Activated B cell treated with CpG ODN at 0.5 μM for 24 hours (primary cell): ENCODE results near the gene PITRM1. TPM values are rescaled to one million over a fixed set of nuclear protein-coding genes. Genes with fewer than 3 reads are reported as not detected.

Experiments
- ATAC-seq: fragments of 200-7000 bp; cut with Tn5 transposase; one replicate; pipeline ENCODE4 v1.10.0; 2021; ENCODE audit warnings: low read depth, mild to moderate bottlenecking, moderate library complexity
- CTCF ChIA-PET: fragments of 350-600 bp; sonication (Branson Sonifier 250); formaldehyde crosslinking; loops from one replicate; lab custom pipeline; 2021; ENCODE audit warnings: antibody characterized with exemption; lab: Charles Lee
- POLR2A ChIA-PET: fragments of 350-600 bp; sonication (Branson Sonifier 250); formaldehyde crosslinking; loops from one replicate; lab custom pipeline; 2021; ENCODE audit warnings: antibody characterized with exemption; lab: Charles Lee
- DNase-seq: peaks from one replicate; pipeline ENCODE4 v3.0.0; 2022
- H3K27ac Mint-ChIP-seq: one replicate; pipeline ENCODE4 v1.8.0; 2020; ENCODE audit warnings: mixed read lengths
- H3K27me3 Mint-ChIP-seq: one replicate; pipeline ENCODE4 v1.8.0; 2021; ENCODE audit warnings: mixed read lengths
- H3K36me3 Mint-ChIP-seq: one replicate; pipeline ENCODE4 v1.8.0; 2021; ENCODE audit warnings: low read depth, mixed read lengths
- H3K4me1 Mint-ChIP-seq: one replicate; pipeline ENCODE4 v1.8.0; 2021; ENCODE audit warnings: mixed read lengths
- H3K4me3 Mint-ChIP-seq: one replicate; pipeline ENCODE4 v1.8.0; 2020; ENCODE audit warnings: mild to moderate bottlenecking, mixed read lengths
- H3K9me3 Mint-ChIP-seq: one replicate; pipeline ENCODE4 v1.8.0; 2020; ENCODE audit warnings: mixed read lengths
- intact Hi-C: fragments of 100-400 bp; cut with micrococcal nuclease; formaldehyde crosslinking; loops from one replicate; pipeline ENCODE4 v1.15.1; 2024
- total RNA-seq: library from RNA; stranded (reverse); gene quantifications from 2 replicates; pipeline ENCODE4 v1.2.3, GENCODE V29; 2022
- TF ChIP-seq, protein P1 (sequence below): fragments of 200-600 bp; IDR thresholded peaks from one replicate; pipeline ENCODE4 v1.8.0; 2022; ENCODE audit warnings: antibody characterized with exemption, mild to moderate bottlenecking

The PITRM1 gene
- total RNA-seq, 1 donor from 2014 or later, result 60.7 TPM

- ChIA-PET CTCF (no interaction called here), POLR2A (interaction anchor here (0.5 kb wide), 1 partner anchor 50 kb away, joined by 3 read pairs; no protein-coding TSS in a partner anchor)
- no peaks in the 10 kb centered on the region for H3K27me3 Mint-ChIP-seq
- H3K9me3 Mint-ChIP-seq, result peaks cover 3% of the 10 kb centered on the region
- ATAC-seq (no peak), DNase-seq (no peak)
- no peaks in the 10 kb centered on the region for H3K4me1 Mint-ChIP-seq
- intact Hi-C loops, result no loop called here
- H3K36me3 Mint-ChIP-seq, result peaks cover 74% of the 10 kb centered on the region
- H3K27ac Mint-ChIP-seq, result no peak overlapping the region
- no peak overlapping the region for H3K4me3 Mint-ChIP-seq
- TF ChIP-seq, protein P1, sequence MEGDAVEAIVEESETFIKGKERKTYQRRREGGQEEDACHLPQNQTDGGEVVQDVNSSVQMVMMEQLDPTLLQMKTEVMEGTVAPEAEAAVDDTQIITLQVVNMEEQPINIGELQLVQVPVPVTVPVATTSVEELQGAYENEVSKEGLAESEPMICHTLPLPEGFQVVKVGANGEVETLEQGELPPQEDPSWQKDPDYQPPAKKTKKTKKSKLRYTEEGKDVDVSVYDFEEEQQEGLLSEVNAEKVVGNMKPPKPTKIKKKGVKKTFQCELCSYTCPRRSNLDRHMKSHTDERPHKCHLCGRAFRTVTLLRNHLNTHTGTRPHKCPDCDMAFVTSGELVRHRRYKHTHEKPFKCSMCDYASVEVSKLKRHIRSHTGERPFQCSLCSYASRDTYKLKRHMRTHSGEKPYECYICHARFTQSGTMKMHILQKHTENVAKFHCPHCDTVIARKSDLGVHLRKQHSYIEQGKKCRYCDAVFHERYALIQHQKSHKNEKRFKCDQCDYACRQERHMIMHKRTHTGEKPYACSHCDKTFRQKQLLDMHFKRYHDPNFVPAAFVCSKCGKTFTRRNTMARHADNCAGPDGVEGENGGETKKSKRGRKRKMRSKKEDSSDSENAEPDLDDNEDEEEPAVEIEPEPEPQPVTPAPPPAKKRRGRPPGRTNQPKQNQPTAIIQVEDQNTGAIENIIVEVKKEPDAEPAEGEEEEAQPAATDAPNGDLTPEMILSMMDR, result no peak
These were observed 46.9 kb downstream of the PITRM1 start for GRCh38 chr10:3125527-3126170.

DNA sequence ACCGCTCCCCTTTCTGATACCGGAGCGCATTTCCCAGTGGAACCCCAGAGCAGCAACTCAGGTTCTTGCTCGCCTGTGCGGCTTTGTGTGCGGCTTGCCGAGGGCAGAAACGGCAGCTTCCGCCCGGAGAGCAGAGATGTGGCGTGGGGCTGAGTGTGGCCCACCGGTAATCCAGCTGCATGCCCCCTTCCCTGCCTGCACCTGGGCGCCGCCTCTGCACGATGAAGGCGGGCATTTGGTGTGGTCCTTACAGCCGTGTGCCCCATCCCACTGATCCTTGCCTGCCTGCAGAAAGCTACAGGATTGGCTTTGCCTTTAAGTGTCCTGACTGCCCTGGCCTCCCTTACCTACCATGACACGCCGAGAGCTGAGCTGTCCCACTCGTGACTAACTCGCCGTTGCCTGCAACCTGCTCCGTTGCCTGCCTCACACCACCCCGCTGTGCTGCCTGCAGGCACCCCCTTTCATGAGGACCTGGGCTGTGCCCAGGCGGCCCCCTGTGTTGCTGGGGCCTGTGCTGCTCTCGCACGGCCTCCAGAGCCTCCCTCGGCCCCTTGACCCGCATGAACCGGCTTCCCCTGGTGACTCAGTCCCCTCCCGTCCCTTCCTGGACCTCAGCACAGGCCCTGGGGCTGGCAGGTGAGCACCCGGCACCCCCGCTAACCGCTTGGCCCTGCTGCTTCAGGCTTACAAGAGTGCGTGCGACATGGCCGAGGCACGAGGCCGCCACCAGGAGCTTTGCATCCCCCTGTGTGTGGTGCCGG is 48.0 kb downstream of the PITRM1 start:
- H3K27me3 Mint-ChIP-seq, result no peaks in the 10 kb centered on the region
- H3K4me1 Mint-ChIP-seq, result no peaks in the 10 kb centered on the region
- intact Hi-C loops, result no loop called here

GRCh38 chr10:3123571-3124411 is 48.8 kb downstream of the PITRM1 start:
- Mint-ChIP-seq H3K27ac (no peak overlapping the region), H3K9me3 (peaks cover 3% of the 10 kb centered on the region), H3K4me1 (no peaks in the 10 kb centered on the region), H3K4me3 (no peak overlapping the region), H3K36me3 (peaks cover 69% of the 10 kb centered on the region), H3K27me3 (no peaks in the 10 kb centered on the region)
- DNase-seq, result no peak
- no peak for ATAC-seq
- POLR2A ChIA-PET, result no interaction called here
- intact Hi-C loops, result no loop called here
- TF ChIP-seq, protein P1, result no peak
- CTCF ChIA-PET, result no interaction called here

More for the DNA sequence above, 48.0 kb downstream of the PITRM1 start:
- no peak overlapping the region for H3K4me3 Mint-ChIP-seq
- no peak for DNase-seq
- H3K9me3 Mint-ChIP-seq, result peaks cover 3% of the 10 kb centered on the region
- POLR2A ChIA-PET, result no interaction called here
- peaks cover 71% of the 10 kb centered on the region for H3K36me3 Mint-ChIP-seq
- ATAC-seq, result no peak
- no peak overlapping the region for H3K27ac Mint-ChIP-seq
- CTCF ChIA-PET, result no interaction called here
- TF ChIP-seq, protein P1, result no peak

- DNase-seq, result no peak
- peaks cover 2% of the 10 kb centered on the region for H3K9me3 Mint-ChIP-seq
- no peak for ATAC-seq
- POLR2A ChIA-PET, result no interaction called here
- TF ChIP-seq, protein P1, result no peak
- intact Hi-C loops, result no loop called here
- CTCF ChIA-PET, result no interaction called here
- H3K4me3 Mint-ChIP-seq, result no peak overlapping the region
- H3K27me3 Mint-ChIP-seq, result no peaks in the 10 kb centered on the region
- H3K27ac Mint-ChIP-seq, result no peak overlapping the region
- peaks cover 68% of the 10 kb centered on the region for H3K36me3 Mint-ChIP-seq
- H3K4me1 Mint-ChIP-seq, result no peaks in the 10 kb centered on the region
These were observed 49.9 kb downstream of the PITRM1 start for GRCh38 chr10:3122486-3123205.
